ENCODE measurements around the gene KCNK3.

DNA sequence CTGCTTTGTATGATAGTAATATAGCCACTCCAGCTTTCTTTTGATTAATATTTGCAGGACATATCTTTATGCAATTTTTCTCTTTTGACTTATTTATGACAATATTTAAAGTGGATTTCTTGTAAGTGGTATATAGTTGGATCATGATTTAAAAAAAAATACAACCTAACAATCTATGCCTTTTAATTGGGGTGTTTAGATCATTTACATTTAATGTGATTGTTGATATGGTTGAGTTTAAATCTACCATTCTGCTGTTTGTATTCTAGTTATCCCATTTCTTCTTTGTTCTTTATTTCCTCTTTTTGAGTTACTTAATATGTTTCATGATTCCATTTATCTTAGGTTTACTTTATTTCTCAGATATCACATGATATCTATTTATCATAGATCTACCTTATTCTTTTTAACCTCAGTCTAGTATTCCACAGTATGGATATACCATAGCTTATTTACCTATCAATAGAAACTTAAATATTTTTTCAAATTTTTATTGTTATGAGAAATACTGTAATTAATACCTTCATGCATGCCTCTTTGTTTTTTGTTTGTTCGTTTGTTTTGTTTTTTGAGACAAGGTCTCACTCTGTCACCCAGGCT is 32.1 kb upstream of the KCNK3 start:
- no peak for TF ChIP-seq JUN (IDR thresholded peaks at IDR 0.05; ENCODE audit: borderline replicate concordance, insufficient read depth, insufficient read length, low read depth)
- TF ChIP-seq CTCF (IDR thresholded peaks at IDR 0.05; ENCODE audit: extremely low read depth in 1 of 2, insufficient read depth in 1 of 2, low read depth in 1 of 2, low read length in 2 of 2) = no peak
- TF ChIP-seq GATA2 (IDR thresholded peaks at IDR 0.05; ENCODE audit: insufficient read depth, insufficient read length, low read depth, low read length) = no peak
- no peak for TF ChIP-seq POLR2A (IDR thresholded peaks at IDR 0.05; ENCODE audit: low read depth, low read length)
- TF ChIP-seq POLR2AphosphoS5 (IDR thresholded peaks at IDR 0.05; ENCODE audit: insufficient read depth, low read depth, low read length) = no peak
- TF ChIP-seq MYC (IDR thresholded peaks at IDR 0.05; ENCODE audit: low read depth, low read length) = no peak
- TF ChIP-seq EZH2 (IDR thresholded peaks at IDR 0.05; ENCODE audit: borderline replicate concordance, low read depth, low read length, severe bottlenecking) = no peak
- no peak for TF ChIP-seq MAX (IDR thresholded peaks at IDR 0.05; ENCODE audit: insufficient read depth, insufficient read length)
- no peak for TF ChIP-seq FOS (IDR thresholded peaks at IDR 0.05; ENCODE audit: borderline replicate concordance, insufficient read depth, low read length)

Data from endothelial cell of umbilical vein (primary cell).